GM21825 (cell line): ENCODE measurements around the gene PRSS8.
"Not testable (repeated sequence)": the region's sequence is repeated elsewhere in the genome, so short reads cannot be mapped to it uniquely, and the experiment has no call there.

ENCODE experiments used
- ATAC-seq: cut with Tn5 transposase; IDR thresholded peaks from one replicate; pipeline ENCODE4 v1.9.1; 2021; ENCODE audit warnings: mild to moderate bottlenecking, moderate library complexity; ENCODE audit not compliant: unreplicated experiment

PRSS8 gene

DNA sequence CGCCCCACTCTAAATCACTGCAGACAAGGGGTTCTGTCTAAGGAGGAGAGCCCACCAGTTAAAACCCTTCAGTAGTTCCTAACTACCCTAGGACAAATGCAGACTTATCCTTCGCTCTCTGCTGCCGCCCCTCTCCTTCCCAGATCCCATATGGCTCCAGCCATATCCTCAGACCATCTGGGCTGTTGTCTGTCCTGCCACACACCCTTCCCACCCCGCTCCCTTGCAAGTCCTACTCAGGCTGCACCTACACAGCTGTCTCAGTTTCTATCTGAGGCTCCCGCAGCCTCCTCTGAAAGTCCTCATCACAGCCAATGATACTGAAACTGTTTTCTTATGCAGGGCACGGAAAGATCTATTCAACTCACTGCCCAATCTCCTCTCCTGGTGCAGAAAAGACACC is 28.1 kb downstream of the PRSS8 start:
- ATAC-seq, result peak; percentile 55

DNA sequence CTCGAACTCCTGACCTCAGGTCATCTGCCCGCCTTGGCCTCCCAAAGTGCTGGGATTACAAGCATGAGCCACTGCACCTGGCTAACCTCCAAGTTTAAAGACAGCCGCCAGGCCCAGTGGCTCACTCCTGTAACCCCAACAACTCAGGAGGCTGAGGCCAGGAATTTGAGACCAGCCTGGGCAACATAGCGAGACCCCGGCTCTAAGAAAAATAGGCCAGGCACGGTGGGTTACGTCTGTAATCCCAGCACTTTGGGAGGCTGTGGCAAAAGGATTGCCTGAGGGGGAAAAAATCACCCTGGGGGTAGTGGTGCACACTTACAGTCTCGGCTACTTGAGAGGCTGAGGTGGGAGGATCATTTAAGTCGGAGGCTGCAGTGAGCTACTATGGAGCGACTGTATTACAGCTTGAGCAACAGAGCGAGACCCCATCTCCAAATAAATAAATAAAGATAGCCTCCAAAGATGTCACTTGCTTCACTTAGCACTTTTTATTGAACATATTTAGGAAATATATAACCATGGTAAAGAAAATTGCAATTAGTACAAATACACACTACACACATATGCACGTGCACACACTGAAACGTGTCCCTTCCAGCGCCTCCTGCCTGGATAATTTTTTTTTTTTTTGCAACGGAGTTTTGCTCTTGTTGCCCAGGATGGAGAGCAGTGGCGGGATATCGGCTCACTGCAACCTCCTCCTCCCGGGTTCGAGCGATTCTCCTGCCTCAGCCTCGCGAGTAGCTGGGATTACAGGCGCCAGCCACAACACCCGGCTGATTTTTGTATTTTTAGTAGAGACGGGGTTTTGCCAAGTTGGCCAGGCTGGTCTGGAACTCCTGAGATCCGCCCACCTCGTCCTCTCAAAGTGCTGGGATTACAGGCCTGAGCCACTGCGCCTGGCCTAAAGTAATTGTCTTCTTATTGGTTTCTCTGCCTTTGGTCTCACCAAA is 28.7 kb downstream of the PRSS8 start:
- no peak for ATAC-seq

DNA sequence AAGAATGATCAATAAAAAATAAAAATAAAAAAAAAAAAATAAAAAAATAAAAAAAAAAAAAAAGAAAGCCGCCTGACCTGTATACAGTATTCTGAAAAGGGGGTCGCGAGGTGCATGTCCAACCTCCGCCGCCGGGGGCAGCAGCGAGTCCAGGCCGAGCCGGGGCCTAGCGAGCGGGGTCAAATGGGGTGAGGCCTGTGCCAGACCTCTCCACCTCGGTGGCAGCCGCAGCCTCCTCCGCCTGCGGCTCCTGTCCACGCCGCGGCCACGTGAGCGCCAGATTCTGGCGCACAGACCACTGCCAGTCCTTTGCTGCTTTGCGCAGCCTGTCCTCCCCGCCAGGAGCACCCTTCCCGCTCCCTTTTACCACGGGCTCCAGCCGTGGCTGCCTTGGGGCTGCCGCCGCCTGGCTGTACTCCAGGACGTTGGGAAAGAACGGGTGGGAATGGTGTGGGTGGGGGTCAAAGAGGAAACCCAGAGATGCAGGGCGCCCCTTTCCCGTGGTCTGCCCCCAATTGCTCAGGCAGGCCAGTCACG is 29.8 kb downstream of the PRSS8 start:
- ATAC-seq, result no peak

DNA sequence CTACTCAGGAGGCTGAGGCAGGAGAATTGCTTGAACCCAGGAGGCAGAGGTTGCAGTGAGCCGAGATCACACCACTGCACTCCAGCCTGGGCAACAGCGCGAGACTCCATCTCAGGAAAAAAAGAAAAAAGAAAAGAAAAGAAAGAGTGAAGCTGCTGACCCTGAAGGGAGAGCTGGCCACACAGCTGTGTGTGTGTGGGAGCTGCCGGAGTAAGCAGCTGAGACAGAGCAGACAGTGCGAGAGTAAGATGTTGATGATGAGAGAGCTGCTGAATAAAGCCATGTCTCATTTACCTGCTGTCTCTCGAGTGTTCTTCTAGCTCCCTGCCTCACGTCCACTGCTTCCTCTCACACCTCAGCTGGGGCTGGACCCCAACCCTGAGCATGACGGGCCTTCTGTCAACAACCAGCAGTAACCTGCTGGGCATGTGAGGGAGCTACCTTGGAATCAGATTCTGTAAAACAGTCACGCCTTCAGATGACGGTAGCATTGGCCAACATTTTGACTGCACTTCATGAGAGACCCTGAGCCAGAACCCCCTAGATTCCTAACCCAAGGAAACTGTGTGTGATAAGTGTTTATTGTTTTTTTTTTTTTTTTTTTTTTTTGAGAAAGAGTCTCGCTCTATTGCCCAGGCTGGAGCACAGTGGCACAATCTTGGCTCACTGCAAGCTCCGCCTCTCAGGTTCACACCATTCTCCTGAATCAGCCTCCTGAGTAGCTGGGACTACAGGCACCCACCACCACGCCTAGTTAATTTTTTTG is 34.5 kb downstream of the PRSS8 start:
- ATAC-seq, result not testable (repeated sequence)

DNA sequence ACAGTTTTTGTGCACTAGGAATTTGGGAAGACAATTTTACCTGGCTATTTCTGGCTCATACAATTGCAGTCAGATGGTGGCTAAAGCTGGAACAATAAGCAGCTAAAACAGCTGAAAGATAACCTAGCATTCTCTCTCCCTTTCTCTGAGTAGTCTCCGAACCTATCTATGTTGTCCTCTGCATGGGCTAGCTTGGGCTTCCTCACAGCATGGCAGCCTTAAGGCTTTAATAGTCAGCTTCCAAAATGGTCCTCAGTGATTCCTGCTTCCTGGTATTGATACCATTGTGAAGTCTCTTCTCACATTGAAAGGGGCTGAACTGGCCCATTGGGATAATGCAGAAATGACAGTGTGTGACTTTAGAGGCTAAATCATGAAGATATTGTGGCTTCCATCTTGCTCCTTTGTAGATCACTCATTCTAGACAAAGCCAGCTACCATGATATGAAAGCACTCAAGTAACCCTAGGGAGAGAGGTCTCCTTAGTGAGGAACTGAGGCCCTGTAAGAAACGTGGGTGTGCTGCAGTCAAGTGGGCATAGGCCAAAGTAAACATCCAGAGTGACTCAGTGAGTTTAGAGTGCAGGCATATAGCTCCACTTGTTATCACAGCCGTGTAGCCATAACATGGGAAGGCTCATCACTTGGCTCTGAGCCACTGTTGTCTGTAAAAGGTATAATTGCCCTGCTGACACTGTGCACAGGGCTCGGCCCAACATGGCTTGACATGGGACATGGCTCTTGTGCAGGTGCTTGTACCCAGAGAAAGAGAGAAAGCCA is 35.5 kb downstream of the PRSS8 start:
- no peak for ATAC-seq

DNA sequence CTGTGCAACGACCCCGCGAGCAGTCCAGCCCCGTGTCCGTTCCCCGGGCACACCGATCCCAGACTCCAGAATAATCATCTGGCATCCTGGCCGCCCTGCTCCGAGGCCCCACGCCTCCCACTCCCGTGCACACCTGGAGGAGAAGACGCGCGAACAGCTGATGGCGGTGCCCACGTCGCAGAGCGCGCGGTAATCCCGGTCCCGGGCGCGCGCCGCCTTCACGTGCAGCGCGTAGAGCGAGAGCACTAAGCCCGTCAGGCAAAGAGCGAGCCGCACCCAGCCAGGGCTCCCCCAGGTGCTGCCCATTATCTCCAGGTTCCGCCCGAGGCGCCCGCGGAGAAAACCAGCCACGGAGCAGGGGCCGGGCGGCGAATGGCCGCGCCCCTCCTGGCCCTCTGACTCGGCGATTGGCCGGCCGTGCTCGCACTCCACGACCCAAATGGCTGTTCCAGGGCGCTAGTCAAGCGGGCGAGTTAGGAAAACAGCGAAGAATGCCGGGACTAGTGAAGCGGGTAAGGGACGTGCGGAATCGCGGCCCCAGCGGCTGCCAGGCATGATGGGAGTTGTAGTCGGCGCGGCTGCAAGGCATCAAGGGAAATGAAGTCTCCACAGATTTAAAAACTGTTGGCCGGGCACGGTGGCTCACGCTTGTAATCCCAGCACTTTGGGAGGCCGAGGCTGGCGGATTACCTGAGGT is 41.0 kb downstream of the PRSS8 start, which contains the start of gene VKORC1:
VKORC1 (minus strand) TSS at position 374 of the 697 bp plus-strand sequence; CDS start at position 306, 68 bp downstream.
- peak; percentile 88 for ATAC-seq

DNA sequence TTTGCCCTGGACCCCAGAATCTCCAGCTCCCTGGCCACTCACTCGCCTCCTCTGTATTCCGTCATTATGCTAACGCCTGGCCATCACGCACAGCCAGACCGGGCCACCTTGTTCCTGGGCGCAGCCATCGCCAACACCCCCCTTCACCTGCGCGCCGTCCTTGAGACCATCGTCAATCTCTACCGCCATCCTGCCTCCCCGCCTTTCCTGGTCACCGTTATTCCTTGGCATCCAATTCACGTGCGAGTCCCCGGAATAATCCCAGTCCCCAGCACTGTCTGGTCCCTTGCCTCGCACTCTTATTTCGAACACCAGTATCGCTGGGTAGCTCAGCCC is 41.5 kb downstream of the PRSS8 start:
- ATAC-seq, result no peak

DNA sequence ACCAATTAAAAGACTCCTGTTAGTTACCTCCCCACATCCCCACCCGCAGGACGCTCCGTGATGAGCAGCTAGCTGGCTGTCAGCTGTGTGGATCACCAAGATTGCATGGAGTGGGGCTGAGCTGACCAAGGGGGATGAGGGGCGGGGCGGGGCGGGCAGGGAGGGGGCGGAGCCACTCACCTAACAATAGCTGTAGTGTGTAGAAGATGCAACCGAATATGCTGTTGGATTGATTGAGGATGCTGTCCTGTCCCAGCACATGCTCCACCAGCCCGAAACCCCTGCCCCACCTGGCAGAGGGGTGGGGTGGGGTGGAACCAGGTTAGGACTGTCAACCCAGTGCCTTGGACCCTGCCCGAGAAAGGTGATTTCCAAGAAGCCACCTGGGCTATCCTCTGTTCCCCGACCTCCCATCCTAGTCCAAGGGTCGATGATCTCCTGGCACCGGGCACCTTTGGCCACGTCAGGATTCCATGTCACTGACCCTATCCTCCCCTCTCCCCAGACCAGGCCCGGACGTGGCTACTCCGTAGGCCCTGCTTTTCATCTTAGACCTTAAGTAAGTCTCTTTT is 42.3 kb downstream of the PRSS8 start:
- ATAC-seq, result no peak

DNA sequence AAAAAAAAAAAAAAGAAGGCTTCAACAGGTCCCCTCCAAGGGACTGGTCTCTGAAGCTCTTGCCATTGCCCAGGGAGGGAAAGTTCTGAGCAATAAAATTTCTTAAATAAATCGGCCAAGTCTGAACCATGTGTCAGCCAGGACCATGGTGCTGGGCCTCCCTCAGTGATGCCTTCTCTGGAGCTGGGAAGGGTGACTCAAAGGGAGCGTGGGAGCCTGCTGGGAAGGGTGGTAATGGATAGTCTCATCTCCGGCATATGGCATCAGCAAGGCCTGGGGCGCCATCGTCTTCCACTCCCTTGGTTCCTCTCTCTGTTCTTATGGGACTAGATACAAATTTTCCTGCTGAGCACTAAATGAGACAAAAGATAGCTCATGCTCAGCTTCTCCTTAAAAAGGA is 43.2 kb downstream of the PRSS8 start:
- ATAC-seq, result no peak

DNA sequence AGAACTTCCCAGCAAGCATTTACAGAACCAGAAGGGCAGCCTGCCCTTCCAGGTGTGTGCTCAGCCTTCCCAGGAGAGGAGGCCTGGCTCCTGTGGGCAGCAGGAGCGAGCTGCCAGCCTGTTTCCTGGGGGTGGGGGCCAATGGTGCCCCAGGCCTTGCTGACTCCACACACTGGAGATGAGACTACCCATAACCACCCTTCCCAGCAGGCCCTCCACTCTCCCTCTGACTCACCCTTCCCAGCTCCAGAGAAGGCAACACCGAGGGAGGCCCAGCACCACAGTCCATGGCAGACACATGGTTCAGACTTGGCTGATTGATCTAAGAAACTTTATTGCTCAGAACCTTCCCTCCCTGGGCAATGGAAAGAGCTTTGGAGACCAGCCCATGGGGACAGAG is 45.0 kb downstream of the PRSS8 start:
- no peak for ATAC-seq

DNA sequence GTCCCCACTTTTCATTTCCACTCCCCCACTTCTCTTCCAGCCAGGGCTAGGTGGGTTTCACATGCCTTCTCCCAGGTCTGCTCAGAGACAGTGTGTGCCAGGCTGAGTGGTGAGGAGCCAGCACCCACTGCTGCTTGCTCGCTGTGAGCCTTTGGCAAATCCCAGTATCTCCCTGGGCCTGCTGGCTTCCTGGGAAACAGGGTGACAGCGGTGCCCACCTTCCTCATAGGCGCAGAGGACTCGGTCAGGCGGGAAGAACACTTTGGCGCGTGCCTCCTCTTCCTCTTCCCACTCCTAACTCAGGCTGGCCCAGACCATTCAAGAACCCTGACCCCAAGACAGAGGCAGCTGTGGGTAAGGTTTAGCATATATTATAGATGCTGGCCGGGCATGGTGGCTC is 46.3 kb downstream of the PRSS8 start:
- no peak for ATAC-seq

DNA sequence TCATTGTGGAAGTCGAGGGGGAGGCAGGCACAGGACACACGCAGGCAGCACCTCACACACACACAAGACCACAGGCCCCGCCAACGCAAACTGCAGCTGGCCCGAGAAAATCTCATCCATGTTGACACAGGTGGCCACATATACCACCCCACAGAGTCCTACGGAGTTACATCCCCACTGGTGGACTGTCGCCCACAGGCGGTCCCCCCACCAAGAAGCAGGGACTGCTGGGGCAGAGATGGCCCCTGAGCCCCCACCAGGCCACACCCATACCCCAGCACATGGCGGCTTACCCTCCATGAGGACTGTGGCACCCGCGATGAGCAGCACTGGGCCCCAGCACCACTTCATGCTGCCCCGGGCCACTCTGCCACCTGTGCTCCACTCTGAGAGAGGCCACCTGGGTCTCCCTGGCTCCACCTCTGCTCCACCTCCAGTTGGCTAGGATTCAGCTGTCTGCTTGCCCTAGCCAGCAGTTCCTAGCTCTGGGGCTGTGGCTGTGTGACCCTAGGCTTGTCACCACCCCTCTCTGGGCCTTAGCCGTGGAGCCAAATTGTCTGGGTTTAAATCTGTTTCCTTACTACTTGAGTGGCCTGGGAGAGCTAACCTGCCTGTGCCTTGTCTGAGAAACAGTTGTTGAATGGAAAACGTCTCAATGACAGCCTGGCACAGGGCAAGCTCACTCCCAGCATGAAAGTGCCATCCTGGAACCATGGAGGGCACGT is 46.9 kb downstream of the PRSS8 start, which contains the start of gene PRSS53:
PRSS53 (minus strand) TSS at position 485 of the 725 bp plus-strand sequence; CDS start at position 351, 134 bp downstream.
- no peak for ATAC-seq

DNA sequence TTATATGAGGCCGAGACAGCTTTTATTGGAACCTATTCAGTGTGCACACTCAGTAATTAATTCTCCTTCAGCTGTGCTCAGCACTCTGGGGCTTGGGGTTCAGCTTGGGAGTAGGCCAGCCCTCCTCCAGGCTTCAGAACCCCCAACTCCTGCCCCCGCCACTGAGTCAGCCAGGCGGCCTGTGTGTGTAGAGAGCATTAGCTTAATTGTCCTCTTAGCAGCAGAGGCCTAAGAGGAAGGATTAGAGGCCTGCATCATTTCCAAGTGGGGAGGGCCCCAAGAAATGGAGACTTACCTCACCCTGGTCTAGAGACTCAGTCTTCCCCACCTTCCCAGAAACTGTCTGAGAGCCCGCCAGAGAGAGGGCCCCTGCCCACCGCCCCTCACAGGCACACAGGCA is 47.6 kb downstream of the PRSS8 start:
- ATAC-seq, result no peak

DNA sequence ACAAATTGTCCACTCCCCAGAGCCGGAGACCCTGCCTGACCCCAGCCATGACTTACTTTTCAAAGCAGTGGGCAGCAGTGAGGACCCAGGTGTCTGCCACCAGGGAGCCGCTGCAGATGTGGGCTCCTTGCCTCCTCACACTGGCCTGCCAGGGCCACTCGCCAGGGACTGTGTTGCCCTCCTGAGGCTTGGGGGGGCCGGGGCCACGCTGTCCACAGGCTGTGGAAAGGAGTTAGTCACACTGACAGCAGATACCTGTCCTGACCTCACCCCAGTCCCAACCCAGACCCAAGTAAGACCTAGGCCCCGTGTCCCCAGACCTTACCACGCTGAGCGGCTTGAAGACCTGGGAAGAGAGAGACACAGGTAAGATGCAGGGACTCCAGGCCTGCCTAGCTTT is 48.0 kb downstream of the PRSS8 start:
- no peak for ATAC-seq

DNA sequence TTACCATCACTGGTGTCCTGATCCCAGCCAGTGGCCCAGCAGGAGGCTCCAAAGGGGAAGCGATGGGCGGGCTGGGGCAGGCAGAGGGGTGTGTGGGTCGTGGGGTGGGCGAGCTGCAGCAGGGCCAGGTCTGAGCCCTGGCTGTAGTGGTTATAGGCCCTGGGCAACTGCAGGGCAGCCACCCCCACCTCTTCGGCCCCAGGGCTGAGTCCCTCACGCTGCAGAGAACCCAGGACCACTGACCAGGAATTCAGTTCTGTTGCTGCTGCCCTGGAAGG is 49.0 kb downstream of the PRSS8 start:
- no peak for ATAC-seq

DNA sequence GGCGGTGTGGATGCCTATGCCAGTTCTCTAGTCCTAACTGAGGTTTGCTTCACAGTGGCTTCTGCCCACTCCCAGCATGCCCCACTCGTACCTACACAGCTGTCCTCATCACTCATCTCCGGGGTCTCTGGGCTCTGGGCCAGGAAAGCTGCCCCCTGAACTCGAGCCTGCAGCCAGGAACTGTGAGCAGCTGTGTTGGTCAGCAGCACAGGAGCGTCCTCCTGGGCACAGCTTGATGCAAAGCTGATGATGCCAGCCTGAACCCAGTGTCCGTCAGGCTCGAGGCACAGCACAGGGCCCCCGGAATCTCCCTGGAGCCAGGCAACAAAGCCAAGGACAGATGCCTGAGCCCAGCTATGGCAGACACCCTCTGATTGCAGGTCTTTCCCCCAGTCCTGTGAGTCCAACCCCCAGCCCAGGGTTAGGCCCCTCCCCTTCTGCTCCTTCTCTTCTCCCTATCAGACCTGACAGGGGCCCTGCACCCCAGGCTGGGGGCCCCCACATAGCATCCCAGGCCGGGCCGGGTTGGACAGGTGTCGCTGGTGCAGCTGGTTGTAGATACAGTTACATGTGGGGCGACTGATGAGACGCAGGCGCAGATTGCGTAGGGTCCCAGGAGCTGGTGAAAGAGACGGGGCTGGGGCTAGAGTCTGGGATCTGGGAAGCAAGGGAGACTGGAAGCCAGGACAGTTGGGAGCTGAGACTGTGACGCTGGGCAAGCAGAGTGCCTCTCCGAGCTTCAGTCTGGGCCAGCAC is 49.5 kb downstream of the PRSS8 start:
- no peak for ATAC-seq

DNA sequence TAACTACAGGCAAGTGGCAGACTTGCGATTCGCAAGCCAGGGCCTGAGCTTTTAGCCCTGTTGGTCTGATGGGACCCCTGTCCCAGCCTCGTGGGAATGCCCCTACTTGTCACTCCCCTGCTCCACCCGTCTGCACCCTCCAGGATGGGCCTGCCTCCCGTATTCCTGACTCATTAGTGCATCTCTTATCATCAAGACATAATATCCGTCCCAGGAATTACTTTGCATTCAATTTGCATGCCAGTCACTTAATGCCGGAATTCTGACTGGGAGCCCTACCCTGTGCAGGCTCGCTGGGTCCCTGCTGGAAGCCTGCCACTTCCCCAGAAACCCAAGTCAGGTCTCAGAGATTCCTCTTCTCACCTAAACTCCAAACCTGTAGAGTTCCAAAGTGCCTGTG is 50.1 kb downstream of the PRSS8 start:
- ATAC-seq, result no peak

DNA sequence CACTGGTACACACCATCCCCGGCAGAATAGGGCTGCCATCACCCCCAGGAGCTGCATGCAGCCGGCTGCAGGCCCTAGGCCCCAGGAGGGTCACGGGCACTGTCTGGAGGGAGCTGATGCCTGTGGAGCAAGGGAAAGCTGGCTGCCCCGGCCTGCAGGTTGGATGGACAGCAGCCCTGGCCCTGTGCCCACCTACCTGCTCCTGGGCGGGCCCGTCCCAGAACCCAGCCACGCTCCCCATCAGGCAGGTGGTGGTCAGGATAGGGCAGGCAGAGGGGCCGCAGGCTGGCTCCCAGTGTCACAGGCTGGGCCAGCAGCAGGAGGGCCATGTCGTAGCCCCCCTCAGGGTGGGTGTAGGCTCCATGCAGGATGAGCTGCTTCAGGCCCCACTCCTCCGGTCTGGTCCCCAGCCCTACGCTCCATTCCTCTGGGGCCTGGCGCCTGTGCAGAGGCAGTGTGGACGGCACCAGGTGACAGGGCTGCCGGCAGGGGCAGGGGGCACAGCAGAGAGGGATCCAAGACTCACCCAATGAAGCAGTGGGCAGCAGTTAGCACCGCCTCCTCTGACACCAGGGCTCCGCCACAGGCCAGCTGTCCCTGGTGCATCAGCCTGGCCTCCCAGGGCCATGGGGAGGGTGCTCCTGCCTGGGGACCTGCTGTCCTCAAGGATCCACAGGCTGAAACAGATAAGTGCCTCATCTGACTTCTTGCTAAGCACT is 50.8 kb downstream of the PRSS8 start:
- ATAC-seq, result no peak
